Lower leg skin (tissue), 3 donors: ENCODE results near the gene MGA.

ENCODE experiments used
- CTCF ChIP-seq, 3 donors: fragments of 450-650 bp; IDR thresholded peaks; one replicate each; pipeline ENCODE4 v1.5.1; 2016; ENCODE audit warnings: antibody characterized with exemption in 3 of 3, mild to moderate bottlenecking in 3 of 3, moderate library complexity in 2 of 3
- POLR2A ChIP-seq, 2 donors: fragments of 450-650 bp; IDR thresholded peaks; one replicate each; pipeline ENCODE4 v1.6.1; 2016 to 2017; ENCODE audit warnings: antibody characterized with exemption in 2 of 2, mild to moderate bottlenecking in 1 of 2, moderate library complexity in 1 of 2

DNA sequence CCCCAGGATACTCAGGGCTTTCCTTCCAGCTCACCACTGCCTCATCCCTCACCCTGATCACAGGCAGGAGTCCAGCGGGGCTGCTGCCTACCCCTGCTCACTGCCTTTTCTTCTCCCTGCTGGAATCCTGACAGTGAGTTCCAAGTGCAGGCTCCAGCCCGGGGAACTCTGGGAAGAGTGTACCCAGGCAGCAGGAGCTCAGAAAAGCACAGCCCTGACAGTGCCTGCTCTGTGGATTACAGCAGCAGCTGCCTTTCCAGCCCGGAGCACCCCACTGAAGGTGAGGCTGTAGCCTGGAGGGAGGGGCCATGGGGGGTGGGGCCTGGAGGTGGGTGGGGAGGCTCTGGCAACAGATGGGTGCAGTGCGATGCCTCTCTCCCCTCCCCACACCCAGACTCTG, 161.6 kb downstream of the MGA start:
- TF ChIP-seq CTCF (IDR thresholded peaks at IDR 0.05) (no peak), POLR2A (IDR thresholded peaks at IDR 0.05) (no peak)
